ENCODE data around the gene ARL9. TPM values are rescaled to one million over a fixed set of nuclear protein-coding genes. Genes with fewer than 3 reads are reported as not detected.

Gene ARL9, protein sequence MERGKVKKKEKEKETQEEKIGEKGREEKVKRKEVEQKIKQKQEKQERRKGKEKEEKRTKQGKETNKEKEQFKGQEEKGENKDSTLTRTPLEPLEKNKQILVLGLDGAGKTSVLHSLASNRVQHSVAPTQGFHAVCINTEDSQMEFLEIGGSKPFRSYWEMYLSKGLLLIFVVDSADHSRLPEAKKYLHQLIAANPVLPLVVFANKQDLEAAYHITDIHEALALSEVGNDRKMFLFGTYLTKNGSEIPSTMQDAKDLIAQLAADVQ
- not detected in 2 replicates for total RNA-seq (2014; rRNA removed)
- polyA plus RNA-seq (2012) = 0.34 TPM

DNA sequence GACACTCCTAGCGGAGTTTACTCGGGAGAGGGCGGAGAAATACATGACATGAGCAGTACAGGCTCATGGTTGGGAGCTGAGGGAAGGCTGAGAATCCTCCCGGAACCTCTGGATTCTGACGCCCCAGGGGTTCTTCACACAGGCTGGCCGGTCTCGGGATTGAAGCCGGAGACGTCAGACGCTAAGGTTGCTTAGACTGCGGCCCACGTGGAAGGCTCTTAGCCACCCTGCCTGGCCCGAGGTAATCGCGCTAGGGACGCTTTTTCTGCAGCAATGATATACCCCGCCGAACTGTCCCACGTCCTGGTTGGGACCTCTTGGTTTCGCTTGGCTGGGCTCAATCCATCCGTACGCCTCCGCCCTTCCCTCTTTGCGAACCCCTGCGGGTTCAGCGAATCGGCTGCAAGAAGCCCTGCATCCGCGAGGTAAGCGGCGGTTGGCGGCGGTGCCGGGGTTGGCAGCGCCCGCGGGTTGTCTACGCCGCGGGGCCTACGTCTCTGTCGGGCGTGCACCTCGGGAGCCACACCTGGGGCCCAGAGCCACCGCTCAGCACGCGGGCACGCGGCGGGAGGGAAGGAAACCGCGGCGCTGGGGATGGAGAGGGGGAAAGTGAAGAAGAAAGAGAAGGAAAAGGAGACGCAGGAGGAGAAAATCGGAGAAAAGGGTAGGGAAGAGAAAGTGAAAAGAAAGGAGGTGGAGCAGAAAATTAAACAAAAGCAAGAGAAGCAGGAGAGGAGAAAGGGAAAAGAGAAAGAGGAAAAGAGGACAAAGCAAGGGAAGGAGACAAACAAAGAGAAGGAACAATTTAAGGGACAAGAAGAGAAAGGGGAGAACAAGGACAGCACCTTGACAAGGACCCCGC is at the start of gene ARL9:
TSS of gene ARL9 (plus strand) at position 523 of the 862 bp plus-strand sequence. CDS start at position 595, 72 bp downstream.
- peak; percentile 45 for DNase-seq (ENCODE audit: low read depth)

DNA sequence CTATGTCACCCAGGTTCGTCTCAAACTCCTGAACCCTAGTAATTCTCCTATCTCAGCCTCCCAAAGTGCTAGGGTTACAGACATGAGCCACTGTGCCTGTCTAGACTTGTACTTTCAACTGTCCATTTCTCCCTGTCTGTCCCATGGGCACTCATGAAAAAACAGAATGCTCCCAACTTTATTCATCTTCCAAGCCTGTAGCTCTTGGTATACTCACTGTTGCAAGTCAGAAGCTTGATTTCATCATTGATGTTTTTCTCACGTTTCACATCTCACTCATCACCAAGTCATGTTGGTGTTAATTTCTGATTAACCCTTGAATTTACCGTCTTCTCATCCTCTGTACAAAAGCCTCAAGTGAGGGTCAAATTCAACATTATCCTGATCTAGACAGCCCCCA is 45.5 kb upstream of the ARL9 start:
- no peak for DNase-seq (ENCODE audit: low read depth)

DNA sequence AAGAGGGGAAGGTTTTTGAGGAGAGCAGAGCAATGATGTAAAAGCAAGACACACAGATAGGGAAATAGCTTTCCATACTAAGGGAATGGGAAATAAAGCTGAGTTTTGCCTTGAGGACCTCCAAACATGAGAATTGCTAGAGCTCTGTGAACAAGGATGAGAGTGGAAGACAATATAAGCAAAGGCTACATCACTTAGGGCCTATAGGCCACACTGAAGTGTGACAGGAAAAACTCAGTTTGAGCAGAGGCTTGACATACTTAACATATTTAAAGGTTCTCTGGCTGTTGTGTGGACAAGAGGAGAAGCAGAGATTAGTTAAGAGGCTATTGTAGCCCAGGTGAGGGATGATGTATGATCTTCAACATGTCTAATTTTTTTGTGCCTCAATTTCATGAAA is 43.4 kb upstream of the ARL9 start:
- no peak for DNase-seq (ENCODE audit: low read depth)

DNA sequence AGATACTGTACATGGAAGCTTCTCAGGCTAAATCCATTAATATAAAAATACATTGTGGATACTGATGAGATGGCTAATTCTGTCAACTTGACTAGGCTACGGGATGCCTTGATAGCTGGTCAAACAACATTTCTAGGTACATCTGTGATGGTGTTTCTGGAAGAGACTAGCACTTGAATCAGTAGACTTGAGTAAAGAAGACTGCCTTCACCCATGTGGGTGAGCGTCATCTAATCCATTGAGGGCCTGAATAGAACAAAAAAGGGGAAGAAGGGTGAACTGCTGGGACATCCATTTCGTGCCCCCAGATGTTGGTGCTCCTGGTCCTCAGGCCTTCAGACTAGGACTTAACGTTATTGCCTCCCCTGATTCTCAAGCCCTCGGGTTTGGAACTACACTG is 41.9 kb upstream of the ARL9 start:
- DNase-seq (ENCODE audit: low read depth) = no peak

DNA sequence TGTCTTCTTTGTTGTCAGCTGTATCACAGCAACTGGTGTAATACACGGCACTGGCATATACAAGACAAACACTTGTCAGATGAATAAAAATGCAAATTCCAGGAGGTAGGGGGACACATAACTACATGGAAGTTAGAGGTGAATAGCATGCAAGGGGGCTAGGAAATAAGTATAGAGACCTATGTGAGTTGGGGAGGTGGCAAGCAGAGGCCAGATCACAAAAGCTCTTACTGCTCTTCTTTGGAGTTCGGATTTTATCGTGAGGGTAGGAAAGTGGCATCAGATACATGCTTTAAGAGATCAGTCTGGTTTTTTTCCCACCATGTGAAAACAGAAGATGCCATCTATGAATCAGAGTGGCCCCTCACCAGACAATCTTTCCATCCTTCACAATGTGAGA is 41.0 kb upstream of the ARL9 start:
- no peak for DNase-seq (ENCODE audit: low read depth)

DNA sequence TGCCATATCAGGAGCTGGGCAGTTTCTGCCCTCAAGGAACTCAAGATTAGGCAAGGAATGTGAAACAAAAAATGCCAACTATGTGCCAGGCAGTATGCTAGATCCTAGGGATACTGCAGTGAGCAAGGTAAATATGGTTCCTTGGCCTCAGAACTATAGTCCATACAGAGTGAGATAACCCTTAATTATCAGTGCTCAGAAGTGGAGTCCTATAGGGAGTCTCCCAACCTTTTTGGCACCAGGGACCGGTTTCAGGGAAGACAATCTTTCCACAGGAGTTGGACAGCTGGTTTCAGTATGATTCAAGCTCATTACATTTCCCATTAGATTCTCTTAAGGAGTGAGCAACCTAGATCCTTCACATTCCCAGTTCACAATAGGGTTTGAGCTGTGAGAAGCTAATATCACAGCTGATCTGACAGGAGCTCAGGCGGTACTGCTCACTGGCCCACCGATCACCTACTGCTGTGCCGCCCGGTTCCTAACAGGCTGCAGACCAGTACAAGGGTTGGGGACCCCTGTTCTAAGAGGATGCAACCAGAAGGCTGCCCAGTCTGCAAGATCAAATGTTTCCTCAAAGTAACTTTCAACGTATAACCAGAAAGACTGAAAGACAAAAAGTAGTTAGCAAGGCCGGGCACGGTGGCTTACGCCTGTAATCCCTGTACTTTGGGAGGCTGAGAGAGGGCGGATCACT is 39.8 kb upstream of the ARL9 start:
- peak; percentile 63 for DNase-seq (ENCODE audit: low read depth)

DNA sequence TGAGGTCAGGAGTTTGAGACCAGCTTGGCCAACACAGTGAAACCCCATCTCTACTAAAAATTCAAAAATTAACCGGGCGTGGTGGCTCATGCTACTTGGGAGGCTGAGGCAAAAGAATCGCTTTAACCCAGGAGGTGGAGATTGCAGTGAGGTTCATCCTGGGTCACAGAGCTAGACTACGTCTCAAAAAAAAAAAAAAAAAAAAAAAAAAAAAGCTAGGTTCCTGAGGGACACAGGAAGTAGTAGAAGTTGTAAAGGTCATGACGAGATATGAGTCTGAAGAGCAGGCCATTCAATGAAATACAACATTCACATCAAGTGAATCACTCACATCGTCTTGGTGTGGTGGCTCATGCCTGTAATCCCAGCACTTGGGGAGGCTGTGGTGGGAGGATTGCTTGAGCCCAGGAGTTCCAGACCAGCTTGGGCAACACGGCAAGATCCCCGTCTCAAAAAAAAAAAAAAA is 39.3 kb upstream of the ARL9 start:
- peak; percentile 88 for DNase-seq (ENCODE audit: low read depth)

DNA sequence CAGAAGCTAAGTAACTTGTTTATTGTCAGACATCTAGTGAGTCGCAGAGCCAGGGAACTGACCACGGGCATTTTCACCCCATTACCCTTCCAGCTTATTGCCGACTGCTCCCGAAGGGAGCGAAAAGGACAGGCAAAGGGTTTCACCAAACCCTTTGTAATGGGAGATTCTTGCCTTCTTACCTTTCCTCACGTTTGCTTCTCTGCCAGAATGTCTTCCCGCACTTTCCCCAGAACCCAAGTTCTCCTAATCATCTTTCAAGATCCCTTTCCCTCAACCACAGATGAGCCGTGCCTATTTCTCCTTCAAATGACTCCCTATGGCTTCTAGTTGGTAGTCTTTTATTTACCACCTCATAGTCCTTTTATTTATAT is 38.7 kb upstream of the ARL9 start:
- no peak for DNase-seq (ENCODE audit: low read depth)

DNA sequence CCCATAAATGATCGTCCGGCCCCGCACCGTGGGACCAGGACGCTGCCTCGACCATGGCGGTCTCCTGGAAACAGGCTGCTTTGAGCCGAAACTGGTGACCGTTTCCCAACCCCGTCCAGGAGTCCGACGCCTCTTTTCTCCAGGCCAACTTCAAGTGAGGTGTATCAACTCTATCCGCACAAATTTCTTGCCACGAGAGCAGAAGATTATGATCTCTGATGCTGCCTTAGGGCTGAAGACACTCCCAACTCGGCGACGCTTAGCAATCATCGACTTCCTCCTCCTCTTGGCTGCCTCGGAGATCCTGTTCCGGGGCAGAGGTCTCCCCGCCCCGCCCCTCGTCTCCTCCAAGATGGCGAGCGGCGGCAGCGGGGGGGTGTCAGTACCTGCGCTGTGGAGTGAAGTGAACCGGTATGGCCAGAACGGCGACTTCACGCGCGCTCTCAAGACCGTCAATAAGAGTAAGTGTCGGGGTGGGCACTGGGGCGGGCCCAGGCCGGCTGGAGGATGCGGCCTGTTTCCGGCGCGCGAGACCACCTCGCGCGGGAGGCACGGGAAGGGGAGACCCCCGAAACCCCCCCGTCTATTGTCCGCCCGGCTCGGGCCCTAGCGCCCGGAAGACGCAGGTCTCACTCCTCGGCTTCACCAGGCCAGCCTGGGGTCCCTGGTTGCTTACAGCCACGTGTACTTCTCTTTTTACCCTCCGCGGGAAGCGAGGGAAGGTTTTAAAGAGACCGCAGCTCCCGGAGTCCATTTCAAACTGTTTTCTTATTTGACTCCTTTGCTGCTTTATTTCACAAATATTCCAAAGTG is 38.1 kb upstream of the ARL9 start, which contains the start of gene SRP72:
TSS of gene SRP72 (plus strand) at position 334 of the 813 bp plus-strand sequence. CDS start at position 353, 19 bp downstream.
- DNase-seq (ENCODE audit: low read depth) = peak; percentile 81

DNA sequence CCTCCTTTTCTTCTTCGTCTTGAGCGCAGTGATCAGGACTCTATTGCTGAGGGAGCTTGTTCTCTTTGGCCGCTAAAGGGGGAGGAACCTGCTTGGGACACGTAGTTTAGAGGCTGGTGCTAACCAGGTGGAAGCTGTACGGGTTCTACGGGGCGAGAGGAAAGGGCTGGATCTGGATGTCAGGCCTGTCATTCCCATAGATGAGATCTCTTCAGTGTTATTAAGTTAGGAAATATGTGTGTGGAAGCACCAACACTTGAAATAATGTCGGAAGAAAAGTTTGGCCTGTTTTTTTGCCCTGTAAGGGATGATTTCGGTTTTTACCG is 37.5 kb upstream of the ARL9 start:
- no peak for DNase-seq (ENCODE audit: low read depth)

DNA sequence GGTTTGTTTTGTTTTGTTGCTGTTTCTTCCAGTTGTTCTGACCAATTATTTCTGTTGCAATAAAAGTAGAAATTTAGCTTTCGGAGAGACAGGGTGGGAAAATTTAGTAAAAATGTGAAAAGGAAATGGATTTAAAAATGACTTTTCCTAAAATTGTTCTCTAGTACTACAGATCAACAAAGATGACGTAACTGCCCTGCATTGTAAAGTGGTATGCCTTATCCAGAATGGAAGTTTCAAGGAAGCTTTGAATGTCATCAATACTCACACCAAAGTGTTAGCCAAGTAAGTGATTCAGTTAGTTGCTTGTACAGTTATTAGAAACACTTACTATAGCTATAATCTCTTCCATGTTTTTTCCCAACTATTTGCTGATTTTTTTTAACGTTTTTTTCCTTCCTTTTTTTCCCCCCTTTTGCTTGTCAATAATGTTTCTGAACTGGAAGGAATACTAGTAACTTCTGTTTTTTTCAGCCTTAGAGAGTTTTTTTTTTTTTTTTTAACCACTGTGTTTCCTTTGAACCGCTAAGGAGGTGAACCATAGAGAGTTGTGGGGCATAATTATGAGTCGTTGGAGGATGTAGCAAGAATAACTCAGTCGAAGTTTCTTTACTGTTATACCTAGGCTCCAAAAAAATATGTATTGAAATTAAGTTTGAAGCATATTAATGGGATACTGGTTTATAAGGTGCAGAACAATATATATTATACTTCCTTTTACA is 35.9 kb upstream of the ARL9 start:
- DNase-seq (ENCODE audit: low read depth) = no peak

DNA sequence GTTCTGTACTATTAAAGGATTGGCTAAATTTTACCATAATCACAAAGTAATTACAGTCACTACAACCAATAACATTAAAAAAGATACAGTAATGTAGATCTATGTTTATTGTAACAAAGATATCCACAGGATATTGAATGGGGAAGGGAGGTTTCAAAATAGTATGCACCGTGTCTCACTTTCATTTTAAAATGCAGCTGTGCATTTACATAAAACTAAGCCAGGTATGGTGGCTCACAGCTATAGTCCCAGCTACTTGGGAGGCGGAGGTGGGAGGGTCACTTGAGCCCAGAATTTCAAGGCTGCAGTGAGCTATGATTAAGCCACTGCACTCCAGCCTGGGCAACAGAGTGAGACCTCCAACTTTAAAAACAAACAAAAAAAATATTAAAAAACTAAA is 29.7 kb upstream of the ARL9 start:
- DNase-seq (ENCODE audit: low read depth) = no peak

DNA sequence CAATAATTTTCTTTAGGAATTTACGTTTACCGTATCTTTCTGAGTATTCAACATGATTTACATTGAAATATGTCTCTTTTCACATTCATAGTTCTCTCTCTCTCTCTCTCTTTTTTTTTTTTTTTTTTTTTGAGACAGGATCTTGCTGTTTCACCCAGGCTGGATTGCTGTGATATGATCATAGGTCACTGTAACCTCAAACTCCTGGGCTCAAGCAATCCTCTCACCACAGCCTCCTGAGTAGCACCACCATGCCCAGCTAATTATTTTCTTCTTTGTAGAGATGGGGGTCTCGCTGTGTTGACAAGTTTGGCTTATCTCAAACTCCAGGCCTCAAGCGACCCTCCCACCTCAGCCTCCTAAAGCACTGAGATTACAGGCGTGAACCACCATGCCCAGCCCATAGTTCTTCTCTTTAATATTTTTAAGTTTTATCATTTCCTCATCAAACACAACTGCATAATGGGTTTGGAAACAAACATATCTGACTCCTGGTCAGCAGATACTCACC is 28.3 kb upstream of the ARL9 start:
- no peak for DNase-seq (ENCODE audit: low read depth)

DNA sequence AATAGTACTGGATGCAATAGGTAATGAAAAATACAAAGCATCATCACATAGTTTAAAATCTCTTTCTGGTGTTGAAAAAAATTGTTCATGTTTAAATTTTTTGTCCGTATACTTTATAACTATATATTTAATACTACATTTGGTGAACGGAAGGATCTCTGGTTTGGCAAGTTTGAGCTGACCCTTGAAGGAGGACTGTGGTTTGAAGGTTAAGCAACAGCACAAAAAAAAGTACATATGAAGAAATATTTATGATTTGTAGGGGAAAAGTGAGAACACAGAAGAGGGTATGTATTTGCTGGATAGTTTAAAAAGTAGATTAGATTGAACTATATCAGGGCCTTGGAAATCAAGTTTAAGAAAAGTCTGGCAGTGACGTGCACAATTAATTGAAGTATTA is 24.9 kb upstream of the ARL9 start:
- DNase-seq (ENCODE audit: low read depth) = no peak

DNA sequence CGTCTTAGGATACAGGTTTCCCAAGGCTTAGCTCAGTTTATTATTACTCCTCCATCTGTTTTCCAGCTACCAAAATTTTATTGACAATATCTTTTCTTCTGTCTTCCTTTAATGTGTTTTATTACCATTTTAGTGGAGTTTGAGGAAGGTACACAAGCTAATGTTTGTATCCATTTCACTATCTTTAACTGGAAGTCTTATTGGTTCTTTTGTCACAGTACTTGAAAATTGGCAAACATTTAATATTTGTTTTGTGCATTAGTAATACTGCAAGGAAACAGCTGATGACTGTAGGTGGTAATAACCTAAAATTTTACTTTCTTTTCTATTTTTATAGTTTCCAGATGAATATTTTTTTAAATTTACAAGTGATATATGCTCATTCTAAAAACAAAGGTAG is 9.3 kb upstream of the ARL9 start:
- DNase-seq (ENCODE audit: low read depth) = no peak

DNA sequence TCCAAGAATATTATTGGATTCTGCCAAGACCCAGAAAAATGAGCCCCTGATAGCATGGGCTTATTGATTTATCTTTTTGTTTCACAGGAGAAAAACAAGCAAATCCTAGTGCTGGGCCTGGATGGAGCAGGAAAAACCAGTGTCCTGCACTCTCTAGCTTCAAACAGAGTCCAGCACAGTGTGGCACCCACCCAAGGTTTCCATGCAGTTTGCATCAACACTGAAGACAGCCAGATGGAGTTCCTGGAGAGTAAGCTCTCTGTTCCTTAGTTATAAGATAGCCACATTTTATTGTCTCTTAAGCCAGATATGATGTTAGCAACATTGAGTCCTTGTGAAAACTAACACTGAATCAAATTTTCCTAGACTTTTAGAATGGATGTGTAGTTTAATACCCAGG is 5.5 kb downstream of the ARL9 start:
- no peak for DNase-seq (ENCODE audit: low read depth)

DNA sequence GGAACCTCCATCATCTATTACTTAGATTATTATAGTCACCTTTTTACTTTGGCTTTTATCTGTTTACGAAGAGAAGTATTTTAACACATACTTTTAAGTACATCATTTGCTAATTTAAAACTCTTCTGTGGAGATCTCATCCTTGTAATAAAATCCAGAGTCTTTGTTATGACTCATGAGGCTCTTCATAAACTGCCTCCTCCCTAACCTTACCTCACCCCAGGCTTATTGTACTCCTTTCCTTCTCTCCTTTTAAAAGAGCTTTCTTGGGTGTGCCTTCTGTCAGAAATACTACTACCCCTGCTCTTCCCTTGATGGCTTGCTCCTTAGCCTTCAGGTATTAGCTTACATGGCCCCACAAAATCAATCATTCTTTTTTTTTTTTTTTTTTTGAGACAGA is 6.6 kb downstream of the ARL9 start:
- DNase-seq (ENCODE audit: low read depth) = peak; percentile 12

DNA sequence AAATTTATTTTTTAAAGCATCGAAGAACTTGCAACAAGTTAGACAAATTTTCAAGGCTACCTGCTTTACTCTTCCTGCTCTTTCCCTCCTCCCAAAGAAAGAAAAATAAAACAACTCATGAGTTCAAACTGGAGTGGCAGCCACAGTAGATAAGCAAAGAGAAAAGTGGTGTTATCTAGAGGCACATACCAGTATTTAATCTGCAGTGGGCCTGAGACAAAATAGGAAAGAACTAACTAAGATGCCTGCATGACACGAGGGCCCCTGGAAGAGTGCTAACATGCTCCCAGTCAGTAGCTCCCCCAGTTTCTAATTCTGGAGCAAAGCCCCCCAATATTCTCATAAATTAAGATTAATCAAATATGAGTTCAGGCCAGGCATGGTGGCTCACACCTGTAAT is 7.9 kb downstream of the ARL9 start:
- DNase-seq (ENCODE audit: low read depth) = no peak

DNA sequence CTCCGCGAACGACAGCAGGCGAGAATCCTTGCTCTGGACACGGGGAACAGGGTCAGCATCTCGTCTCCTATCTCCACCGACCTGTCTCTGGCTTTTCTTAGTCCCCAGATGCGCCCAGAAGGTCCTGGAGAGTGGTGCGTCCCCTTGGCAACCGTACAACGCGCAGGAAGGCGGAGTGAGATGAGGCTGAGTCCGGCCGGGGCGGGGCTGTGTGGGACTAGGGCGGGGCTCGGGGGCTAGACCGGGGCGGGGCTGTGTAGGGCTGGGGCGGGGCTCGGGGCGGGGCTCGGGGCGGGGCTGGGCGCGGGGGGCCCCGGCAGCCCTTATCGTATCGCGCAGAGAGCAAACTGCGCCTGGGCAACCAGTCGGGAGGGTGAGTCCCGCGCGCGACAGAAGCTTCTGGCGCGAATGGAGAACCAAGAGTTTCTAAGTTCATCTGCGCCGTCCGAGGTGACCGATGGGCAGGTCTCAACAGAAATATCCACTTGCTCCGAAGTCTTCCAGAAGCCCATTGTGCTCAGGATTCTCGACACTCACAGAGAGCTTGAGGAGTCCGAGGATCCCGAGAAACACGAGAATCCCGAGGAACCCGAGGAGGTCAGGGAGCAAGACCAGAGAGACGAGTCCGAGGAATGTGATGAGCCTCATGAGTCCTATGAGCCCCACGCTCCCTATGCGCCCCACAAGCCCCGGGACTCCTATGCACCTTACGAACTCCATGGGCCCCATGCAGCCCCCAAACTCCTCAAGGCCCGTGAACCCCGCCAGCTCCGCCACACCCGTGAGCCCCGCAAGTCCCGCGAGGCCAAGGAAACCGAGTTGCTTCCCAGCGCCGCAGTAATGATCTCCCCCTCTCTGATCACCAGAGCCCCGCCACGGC is 24.9 kb downstream of the ARL9 start:
- peak; percentile 62 for DNase-seq (ENCODE audit: low read depth)

All from LHCN-M2 (cell line).